Measurements from ENCODE around the gene MCCD1.

Gene MCCD1

DNA sequence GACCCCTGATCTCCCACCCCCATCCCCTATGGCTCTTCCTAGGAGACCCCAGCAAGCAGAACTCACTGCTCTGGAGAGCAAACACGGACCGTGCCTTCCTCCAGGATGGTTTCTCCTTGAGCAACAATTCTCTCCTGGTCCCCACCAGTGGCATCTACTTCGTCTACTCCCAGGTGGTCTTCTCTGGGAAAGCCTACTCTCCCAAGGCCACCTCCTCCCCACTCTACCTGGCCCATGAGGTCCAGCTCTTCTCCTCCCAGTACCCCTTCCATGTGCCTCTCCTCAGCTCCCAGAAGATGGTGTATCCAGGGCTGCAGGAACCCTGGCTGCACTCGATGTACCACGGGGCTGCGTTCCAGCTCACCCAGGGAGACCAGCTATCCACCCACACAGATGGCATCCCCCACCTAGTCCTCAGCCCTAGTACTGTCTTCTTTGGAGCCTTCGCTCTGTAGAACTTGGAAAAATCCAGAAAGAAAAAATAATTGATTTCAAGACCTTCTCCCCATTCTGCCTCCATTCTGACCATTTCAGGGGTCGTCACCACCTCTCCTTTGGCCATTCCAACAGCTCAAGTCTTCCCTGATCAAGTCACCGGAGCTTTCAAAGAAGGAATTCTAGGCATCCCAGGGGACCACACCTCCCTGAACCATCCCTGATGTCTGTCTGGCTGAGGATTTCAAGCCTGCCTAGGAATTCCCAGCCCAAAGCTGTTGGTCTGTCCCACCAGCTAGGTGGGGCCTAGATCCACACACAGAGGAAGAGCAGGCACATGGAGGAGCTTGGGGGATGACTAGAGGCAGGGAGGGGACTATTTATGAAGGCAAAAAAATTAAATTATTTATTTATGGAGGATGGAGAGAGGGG is 44.7 kb downstream of the MCCD1 start:
- DNase-seq, result no peak

DNA sequence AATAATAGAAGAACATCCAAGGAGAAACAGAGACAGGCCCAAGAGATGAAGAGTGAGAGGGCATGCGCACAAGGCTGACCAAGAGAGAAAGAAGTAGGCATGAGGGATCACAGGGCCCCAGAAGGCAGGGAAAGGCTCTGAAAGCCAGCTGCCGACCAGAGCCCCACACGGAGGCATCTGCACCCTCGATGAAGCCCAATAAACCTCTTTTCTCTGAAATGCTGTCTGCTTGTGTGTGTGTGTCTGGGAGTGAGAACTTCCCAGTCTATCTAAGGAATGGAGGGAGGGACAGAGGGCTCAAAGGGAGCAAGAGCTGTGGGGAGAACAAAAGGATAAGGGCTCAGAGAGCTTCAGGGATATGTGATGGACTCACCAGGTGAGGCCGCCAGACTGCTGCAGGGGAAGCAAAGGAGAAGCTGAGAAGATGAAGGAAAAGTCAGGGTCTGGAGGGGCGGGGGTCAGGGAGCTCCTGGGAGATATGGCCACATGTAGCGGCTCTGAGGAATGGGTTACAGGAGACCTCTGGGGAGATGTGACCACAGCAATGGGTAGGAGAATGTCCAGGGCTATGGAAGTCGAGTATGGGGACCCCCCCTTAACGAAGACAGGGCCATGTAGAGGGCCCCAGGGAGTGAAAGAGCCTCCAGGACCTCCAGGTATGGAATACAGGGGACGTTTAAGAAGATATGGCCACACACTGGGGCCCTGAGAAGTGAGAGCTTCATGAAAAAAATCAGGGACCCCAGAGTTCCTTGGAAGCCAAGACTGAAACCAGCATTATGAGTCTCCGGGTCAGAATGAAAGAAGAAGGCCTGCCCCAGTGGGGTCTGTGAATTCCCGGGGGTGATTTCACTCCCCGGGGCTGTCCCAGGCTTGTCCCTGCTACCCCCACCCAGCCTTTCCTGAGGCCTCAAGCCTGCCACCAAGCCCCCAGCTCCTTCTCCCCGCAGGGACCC is 45.6 kb downstream of the MCCD1 start:
- DNase-seq, result no peak

DNA sequence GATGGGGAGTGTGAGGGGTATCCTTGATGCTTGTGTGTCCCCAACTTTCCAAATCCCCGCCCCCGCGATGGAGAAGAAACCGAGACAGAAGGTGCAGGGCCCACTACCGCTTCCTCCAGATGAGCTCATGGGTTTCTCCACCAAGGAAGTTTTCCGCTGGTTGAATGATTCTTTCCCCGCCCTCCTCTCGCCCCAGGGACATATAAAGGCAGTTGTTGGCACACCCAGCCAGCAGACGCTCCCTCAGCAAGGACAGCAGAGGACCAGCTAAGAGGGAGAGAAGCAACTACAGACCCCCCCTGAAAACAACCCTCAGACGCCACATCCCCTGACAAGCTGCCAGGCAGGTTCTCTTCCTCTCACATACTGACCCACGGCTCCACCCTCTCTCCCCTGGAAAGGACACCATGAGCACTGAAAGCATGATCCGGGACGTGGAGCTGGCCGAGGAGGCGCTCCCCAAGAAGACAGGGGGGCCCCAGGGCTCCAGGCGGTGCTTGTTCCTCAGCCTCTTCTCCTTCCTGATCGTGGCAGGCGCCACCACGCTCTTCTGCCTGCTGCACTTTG is 46.7 kb downstream of the MCCD1 start, which contains the start of gene TNF:
TNF (plus strand) TSS at position 231 of the 567 bp plus-strand sequence; CDS start at position 408, 177 bp downstream.
- no peak for DNase-seq

DNA sequence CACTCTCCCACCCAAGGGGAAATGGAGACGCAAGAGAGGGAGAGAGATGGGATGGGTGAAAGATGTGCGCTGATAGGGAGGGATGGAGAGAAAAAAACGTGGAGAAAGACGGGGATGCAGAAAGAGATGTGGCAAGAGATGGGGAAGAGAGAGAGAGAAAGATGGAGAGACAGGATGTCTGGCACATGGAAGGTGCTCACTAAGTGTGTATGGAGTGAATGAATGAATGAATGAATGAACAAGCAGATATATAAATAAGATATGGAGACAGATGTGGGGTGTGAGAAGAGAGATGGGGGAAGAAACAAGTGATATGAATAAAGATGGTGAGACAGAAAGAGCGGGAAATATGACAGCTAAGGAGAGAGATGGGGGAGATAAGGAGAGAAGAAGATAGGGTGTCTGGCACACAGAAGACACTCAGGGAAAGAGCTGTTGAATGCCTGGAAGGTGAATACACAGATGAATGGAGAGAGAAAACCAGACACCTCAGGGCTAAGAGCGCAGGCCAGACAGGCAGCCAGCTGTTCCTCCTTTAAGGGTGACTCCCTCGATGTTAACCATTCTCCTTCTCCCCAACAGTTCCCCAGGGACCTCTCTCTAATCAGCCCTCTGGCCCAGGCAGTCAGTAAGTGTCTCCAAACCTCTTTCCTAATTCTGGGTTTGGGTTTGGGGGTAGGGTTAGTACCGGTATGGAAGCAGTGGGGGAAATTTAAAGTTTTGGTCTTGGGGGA is 47.4 kb downstream of the MCCD1 start:
- no peak for DNase-seq

DNA sequence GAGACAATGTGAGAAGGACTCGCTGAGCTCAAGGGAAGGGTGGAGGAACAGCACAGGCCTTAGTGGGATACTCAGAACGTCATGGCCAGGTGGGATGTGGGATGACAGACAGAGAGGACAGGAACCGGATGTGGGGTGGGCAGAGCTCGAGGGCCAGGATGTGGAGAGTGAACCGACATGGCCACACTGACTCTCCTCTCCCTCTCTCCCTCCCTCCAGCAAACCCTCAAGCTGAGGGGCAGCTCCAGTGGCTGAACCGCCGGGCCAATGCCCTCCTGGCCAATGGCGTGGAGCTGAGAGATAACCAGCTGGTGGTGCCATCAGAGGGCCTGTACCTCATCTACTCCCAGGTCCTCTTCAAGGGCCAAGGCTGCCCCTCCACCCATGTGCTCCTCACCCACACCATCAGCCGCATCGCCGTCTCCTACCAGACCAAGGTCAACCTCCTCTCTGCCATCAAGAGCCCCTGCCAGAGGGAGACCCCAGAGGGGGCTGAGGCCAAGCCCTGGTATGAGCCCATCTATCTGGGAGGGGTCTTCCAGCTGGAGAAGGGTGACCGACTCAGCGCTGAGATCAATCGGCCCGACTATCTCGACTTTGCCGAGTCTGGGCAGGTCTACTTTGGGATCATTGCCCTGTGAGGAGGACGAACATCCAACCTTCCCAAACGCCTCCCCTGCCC is 48.3 kb downstream of the MCCD1 start:
- DNase-seq, result no peak

DNA sequence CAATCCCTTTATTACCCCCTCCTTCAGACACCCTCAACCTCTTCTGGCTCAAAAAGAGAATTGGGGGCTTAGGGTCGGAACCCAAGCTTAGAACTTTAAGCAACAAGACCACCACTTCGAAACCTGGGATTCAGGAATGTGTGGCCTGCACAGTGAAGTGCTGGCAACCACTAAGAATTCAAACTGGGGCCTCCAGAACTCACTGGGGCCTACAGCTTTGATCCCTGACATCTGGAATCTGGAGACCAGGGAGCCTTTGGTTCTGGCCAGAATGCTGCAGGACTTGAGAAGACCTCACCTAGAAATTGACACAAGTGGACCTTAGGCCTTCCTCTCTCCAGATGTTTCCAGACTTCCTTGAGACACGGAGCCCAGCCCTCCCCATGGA is 48.8 kb downstream of the MCCD1 start:
- DNase-seq, result no peak

DNA sequence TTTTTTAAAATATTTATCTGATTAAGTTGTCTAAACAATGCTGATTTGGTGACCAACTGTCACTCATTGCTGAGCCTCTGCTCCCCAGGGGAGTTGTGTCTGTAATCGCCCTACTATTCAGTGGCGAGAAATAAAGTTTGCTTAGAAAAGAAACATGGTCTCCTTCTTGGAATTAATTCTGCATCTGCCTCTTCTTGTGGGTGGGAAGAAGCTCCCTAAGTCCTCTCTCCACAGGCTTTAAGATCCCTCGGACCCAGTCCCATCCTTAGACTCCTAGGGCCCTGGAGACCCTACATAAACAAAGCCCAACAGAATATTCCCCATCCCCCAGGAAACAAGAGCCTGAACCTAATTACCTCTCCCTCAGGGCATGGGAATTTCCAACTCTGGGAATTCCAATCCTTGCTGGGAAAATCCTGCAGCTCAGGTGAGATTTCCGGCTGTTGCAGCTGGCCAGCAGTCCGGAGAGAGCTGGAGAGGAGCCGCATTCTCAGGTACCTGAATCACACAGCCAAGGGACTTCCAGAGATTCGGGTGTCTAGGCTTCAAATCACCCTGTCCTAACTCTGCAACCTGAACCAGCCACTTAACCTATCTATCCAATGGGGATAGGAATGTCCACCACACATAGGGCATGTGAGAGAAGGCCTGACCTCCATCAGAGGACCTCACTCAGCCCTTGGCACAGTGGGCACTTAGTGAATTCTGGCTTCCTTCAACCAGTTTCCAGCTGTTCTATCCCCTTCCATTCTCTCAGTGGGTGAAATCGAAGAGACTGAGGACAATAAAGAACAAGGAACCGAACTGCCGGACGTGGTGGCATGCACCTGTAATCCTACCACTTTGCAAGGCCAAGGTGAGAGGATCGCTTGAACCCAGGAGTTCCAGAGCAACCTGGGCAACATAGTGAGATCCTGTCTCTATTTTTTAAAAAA is 49.7 kb downstream of the MCCD1 start:
- DNase-seq, result no peak

DNA sequence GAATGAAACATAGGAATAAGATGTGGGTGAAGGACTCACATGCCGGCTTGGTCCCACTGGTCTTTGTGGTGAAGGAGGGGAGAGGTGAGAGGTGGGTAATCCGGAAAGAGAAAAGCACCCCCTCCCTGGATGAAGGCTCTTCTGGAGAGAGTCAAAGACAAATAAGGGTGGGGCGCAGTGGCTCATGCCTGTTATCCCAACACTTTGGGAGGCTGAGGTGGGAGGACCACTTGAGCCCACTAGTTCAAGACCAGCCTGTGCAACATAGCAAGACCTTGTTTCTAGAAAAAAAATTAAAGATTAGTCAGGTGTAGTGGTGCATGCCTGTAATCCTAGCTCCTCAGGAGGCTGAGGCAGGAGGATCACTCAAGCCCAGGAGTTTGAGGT is 50.4 kb downstream of the MCCD1 start:
- no peak for DNase-seq
